ENCODE measurements around the gene HSD17B14. TPM values are rescaled to one million over a fixed set of nuclear protein-coding genes. Genes with fewer than 3 reads are reported as not detected.
"Not testable (repeated sequence)": the region's sequence is repeated elsewhere in the genome, so short reads cannot be mapped to it uniquely, and the experiment has no call there.

HSD17B14 gene
- total RNA-seq, 2 donors from 2014 or later, result 43.0 to 81.0 TPM

DNA sequence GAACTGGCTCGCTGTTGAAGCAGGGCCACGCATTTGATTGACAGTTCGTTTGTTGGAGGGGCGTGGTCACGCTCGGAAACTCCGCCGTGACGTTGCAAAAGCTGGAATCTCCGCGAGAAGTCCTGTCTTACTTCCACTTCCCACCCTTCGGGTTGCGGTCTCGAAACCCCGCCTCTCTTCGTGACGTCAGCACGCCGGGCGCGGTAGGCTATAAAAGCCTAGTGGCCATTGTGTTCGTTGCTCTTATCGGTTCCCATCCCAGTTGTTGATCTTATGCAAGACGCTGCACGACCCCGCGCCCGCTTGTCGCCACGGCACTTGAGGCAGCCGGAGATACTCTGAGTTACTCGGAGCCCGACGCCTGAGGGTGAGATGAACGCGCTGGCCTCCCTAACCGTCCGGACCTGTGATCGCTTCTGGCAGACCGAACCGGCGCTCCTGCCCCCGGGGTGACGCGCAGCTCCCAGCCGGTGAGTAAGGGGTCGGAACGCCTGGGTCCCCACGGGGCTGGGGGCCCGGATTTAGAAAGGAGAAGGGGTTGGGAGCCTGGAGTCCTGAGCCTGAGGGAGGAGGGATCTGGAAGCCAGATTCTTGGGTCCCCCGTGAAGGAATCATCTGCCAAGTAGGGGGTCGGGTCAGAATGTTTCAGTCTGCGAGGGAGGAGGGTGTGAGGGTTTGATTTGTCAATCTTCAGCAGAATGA is 36.0 kb upstream of the HSD17B14 start, which contains the start of gene PPP1R15A:
Gene PPP1R15A, plus strand, starts transcription at position 240 of the 702 bp plus-strand sequence. CDS start 813 bp downstream, outside the sequence.
- peak within 1 kb of the TSS; percentile 99 for H3K27ac ChIP-seq (ENCODE audit: low read depth, low read length)

DNA sequence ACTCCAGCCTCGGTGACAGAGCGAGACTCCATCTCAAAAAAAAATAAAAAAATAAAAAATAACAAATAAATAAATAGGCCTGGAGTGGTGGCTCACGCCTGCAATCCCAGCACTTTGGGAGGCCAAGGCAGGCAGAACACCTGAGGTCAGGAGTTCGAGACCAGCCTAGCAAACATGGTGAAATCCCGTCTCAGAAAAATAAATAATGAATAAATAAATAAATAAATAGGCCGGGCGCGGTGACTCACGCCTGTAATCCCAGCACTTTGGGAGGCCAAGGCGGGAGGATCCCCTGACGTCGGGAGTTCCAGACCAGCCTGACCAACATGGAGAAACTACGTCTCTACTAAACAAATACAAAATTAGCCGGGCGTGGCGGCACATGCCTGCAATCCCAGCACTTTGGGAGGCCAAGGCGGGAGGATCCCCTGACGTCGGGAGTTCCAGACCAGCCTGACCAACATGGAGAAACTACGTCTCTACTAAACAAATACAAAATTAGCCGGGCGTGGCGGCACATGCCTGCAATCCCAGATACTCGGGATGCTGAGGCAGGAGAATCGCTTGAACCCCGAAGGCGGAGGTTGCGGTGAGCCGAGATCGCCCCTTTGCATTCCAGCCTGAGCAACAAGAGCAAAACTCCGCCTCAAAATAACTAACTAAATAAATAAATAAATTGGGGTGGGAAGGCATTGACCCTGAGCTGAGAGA is 35.3 kb upstream of the HSD17B14 start:
- not testable (repeated sequence) for H3K9ac ChIP-seq (ENCODE audit: extremely low read depth, low read length, poor library complexity, severe bottlenecking); H3K27me3 Mint-ChIP-seq (ENCODE audit: insufficient read depth); DNase-seq; H3K4me1 ChIP-seq (ENCODE audit: control insufficient read depth, insufficient read depth, low read length); H3K27ac ChIP-seq (ENCODE audit: low read depth, low read length); H3K9me3 Mint-ChIP-seq; H3K9me3 ChIP-seq (ENCODE audit: control insufficient read depth, low read length); H3K27me3 ChIP-seq (ENCODE audit: control insufficient read depth, insufficient read depth, low read length, poor library complexity, severe bottlenecking); H3K4me3 ChIP-seq (ENCODE audit: low read length)
- WGBS, 2 experiments (ENCODE audit: insufficient coverage in 1 of 2, insufficient read length in 1 of 2), result 93 to 100% methylated on average over 3 to 24 of the region's 31 CpGs
- Mint-ChIP-seq H3K4me3 (peak overlapping the region; percentile 100), H3K4me1 (peaks cover 37% of the 10 kb centered on the region), H3K36me3 (ENCODE audit: low read depth) (peaks cover 37% of the 10 kb centered on the region), H3K27ac (peak overlapping the region; percentile 100)
- peaks cover 36% of the 10 kb centered on the region for H3K36me3 ChIP-seq (ENCODE audit: control insufficient read depth, insufficient read depth, low read length)

More for the DNA sequence above, 36.0 kb upstream of the HSD17B14 start, which contains the start of gene PPP1R15A:
- Mint-ChIP-seq H3K36me3 (ENCODE audit: low read depth) (peaks cover 41% of the 10 kb centered on the region), H3K9me3 (no peaks in the 10 kb centered on the region), H3K4me3 (peak within 1 kb of the TSS; percentile 100), H3K4me1 (peaks cover 33% of the 10 kb centered on the region), H3K27ac (peak within 1 kb of the TSS; percentile 100), H3K27me3 (ENCODE audit: insufficient read depth) (no peaks in the 10 kb centered on the region)
- Histone ChIP-seq H3K27me3 (ENCODE audit: control insufficient read depth, insufficient read depth, low read length, poor library complexity, severe bottlenecking) (no peaks in the 10 kb centered on the region), H3K4me1 (ENCODE audit: control insufficient read depth, insufficient read depth, low read length) (no peaks in the 10 kb centered on the region), H3K9me3 (ENCODE audit: control insufficient read depth, low read length) (no peaks in the 10 kb centered on the region), H3K36me3 (ENCODE audit: control insufficient read depth, insufficient read depth, low read length) (peaks cover 38% of the 10 kb centered on the region), H3K9ac (ENCODE audit: extremely low read depth, low read length, poor library complexity, severe bottlenecking) (peak within 1 kb of the TSS; percentile 100), H3K4me3 (ENCODE audit: low read length) (peak within 1 kb of the TSS; percentile 93)
- TF ChIP-seq, protein P1, sequence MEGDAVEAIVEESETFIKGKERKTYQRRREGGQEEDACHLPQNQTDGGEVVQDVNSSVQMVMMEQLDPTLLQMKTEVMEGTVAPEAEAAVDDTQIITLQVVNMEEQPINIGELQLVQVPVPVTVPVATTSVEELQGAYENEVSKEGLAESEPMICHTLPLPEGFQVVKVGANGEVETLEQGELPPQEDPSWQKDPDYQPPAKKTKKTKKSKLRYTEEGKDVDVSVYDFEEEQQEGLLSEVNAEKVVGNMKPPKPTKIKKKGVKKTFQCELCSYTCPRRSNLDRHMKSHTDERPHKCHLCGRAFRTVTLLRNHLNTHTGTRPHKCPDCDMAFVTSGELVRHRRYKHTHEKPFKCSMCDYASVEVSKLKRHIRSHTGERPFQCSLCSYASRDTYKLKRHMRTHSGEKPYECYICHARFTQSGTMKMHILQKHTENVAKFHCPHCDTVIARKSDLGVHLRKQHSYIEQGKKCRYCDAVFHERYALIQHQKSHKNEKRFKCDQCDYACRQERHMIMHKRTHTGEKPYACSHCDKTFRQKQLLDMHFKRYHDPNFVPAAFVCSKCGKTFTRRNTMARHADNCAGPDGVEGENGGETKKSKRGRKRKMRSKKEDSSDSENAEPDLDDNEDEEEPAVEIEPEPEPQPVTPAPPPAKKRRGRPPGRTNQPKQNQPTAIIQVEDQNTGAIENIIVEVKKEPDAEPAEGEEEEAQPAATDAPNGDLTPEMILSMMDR (conservative IDR thresholded peaks at IDR 0.05), result peak; percentile 13
- DNase-seq, result peak; percentile 99
- 0 to 1% methylated on average over 33 to 53 of the region's 53 CpGs for WGBS, 2 experiments (ENCODE audit: insufficient coverage in 1 of 2, insufficient read length in 1 of 2)

DNA sequence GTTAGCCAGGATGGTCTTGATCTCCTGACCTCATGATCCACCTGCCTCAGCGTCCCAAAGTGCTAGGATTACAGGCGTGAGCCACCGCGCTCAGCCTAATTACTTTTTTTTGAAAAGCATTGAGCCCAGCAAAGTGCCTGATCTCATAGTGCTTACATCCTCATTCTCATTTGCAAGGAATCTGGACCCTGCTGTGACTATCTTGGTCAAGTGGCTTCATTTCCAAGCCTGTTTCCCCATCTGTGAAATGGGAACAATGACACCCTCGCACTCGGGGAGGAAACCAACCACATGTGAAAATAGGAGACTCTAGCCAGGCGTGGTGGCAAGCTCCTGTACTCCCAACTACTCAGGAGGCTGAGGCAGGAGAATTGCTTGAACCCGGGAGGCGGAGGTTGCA is 33.8 kb upstream of the HSD17B14 start:
- WGBS, 2 experiments (ENCODE audit: insufficient coverage in 1 of 2, insufficient read length in 1 of 2), result 96 to 97% methylated on average over 7 to 9 of the region's 9 CpGs
- H3K9me3 ChIP-seq (ENCODE audit: control insufficient read depth, low read length), result no peaks in the 10 kb centered on the region
- DNase-seq, result no peak
- H3K27ac ChIP-seq (ENCODE audit: low read depth, low read length), result no peak overlapping the region
- H3K4me3 Mint-ChIP-seq, result no peak overlapping the region
- no peak overlapping the region for H3K4me3 ChIP-seq (ENCODE audit: low read length)
- no peak overlapping the region for H3K27ac Mint-ChIP-seq
- H3K9me3 Mint-ChIP-seq, result no peaks in the 10 kb centered on the region
- H3K36me3 ChIP-seq (ENCODE audit: control insufficient read depth, insufficient read depth, low read length), result peaks cover 20% of the 10 kb centered on the region
- no peak overlapping the region for H3K9ac ChIP-seq (ENCODE audit: extremely low read depth, low read length, poor library complexity, severe bottlenecking)
- H3K36me3 Mint-ChIP-seq (ENCODE audit: low read depth), result peaks cover 22% of the 10 kb centered on the region
- TF ChIP-seq, protein P1 (conservative IDR thresholded peaks at IDR 0.05), result no peak
- H3K4me1 Mint-ChIP-seq, result peaks cover 35% of the 10 kb centered on the region
- no peaks in the 10 kb centered on the region for H3K27me3 Mint-ChIP-seq (ENCODE audit: insufficient read depth)
- no peaks in the 10 kb centered on the region for H3K27me3 ChIP-seq (ENCODE audit: control insufficient read depth, insufficient read depth, low read length, poor library complexity, severe bottlenecking)
- no peaks in the 10 kb centered on the region for H3K4me1 ChIP-seq (ENCODE audit: control insufficient read depth, insufficient read depth, low read length)
